Activated B cell treated with CpG ODN at 0.5 μM for 24 hours (primary cell): ENCODE results near the gene IL13RA1. TPM values are rescaled to one million over a fixed set of nuclear protein-coding genes. Genes with fewer than 3 reads are reported as not detected.
"Not testable (repeated sequence)": the region's sequence is repeated elsewhere in the genome, so short reads cannot be mapped to it uniquely, and the experiment has no call there.

ENCODE experiments used
- ATAC-seq: fragments of 200-7000 bp; cut with Tn5 transposase; one replicate; pipeline ENCODE4 v1.10.0; 2021; ENCODE audit warnings: low read depth, mild to moderate bottlenecking, moderate library complexity
- CTCF ChIA-PET: fragments of 350-600 bp; sonication (Branson Sonifier 250); formaldehyde crosslinking; loops from one replicate; lab custom pipeline; 2021; ENCODE audit warnings: antibody characterized with exemption; lab: Charles Lee
- POLR2A ChIA-PET: fragments of 350-600 bp; sonication (Branson Sonifier 250); formaldehyde crosslinking; loops from one replicate; lab custom pipeline; 2021; ENCODE audit warnings: antibody characterized with exemption; lab: Charles Lee
- DNase-seq: peaks from one replicate; pipeline ENCODE4 v3.0.0; 2022
- H3K27ac Mint-ChIP-seq: one replicate; pipeline ENCODE4 v1.8.0; 2020; ENCODE audit warnings: mixed read lengths
- H3K27me3 Mint-ChIP-seq: one replicate; pipeline ENCODE4 v1.8.0; 2021; ENCODE audit warnings: mixed read lengths
- H3K36me3 Mint-ChIP-seq: one replicate; pipeline ENCODE4 v1.8.0; 2021; ENCODE audit warnings: low read depth, mixed read lengths
- H3K4me1 Mint-ChIP-seq: one replicate; pipeline ENCODE4 v1.8.0; 2021; ENCODE audit warnings: mixed read lengths
- H3K4me3 Mint-ChIP-seq: one replicate; pipeline ENCODE4 v1.8.0; 2020; ENCODE audit warnings: mild to moderate bottlenecking, mixed read lengths
- H3K9me3 Mint-ChIP-seq: one replicate; pipeline ENCODE4 v1.8.0; 2020; ENCODE audit warnings: mixed read lengths
- intact Hi-C: fragments of 100-400 bp; cut with micrococcal nuclease; formaldehyde crosslinking; loops from one replicate; pipeline ENCODE4 v1.15.1; 2024
- total RNA-seq: library from RNA; stranded (reverse); gene quantifications from 2 replicates; pipeline ENCODE4 v1.2.3, GENCODE V29; 2022
- TF ChIP-seq, protein P1 (sequence below): fragments of 200-600 bp; IDR thresholded peaks from one replicate; pipeline ENCODE4 v1.8.0; 2022; ENCODE audit warnings: antibody characterized with exemption, mild to moderate bottlenecking

IL13RA1 gene
- total RNA-seq, 1 donor from 2014 or later, result 15.0 TPM

DNA sequence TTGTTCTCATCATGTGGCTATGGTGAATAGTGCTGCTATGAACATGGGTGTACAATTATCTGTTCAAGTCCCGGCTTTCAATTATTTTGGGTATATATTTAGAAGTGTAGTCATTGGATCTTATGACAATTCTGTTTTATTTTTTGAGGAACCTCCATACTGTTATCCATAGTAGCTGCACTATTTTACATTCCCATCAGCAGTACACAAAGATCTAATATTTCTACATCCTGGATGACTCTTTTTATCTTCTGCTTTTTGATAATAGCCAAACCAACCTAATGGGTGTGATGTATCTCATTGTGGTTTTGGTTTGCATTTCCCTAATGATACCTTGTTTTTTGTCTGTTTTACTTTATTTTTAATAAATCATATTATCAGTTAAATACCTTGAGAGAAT is 12.9 kb upstream of the IL13RA1 start:
- Mint-ChIP-seq H3K27ac (no peak overlapping the region), H3K36me3 (no peaks in the 10 kb centered on the region), H3K27me3 (no peaks in the 10 kb centered on the region), H3K9me3 (no peaks in the 10 kb centered on the region), H3K4me3 (no peak overlapping the region), H3K4me1 (peaks cover 41% of the 10 kb centered on the region)
- ATAC-seq, result no peak
- CTCF ChIA-PET, result no interaction called here
- POLR2A ChIA-PET, result interaction anchor here (0.6 kb wide), 1 partner anchor 37 kb away, joined by 6 read pairs; no protein-coding TSS in a partner anchor
- intact Hi-C loops, result no loop called here
- no peak for DNase-seq
- TF ChIP-seq, protein P1, sequence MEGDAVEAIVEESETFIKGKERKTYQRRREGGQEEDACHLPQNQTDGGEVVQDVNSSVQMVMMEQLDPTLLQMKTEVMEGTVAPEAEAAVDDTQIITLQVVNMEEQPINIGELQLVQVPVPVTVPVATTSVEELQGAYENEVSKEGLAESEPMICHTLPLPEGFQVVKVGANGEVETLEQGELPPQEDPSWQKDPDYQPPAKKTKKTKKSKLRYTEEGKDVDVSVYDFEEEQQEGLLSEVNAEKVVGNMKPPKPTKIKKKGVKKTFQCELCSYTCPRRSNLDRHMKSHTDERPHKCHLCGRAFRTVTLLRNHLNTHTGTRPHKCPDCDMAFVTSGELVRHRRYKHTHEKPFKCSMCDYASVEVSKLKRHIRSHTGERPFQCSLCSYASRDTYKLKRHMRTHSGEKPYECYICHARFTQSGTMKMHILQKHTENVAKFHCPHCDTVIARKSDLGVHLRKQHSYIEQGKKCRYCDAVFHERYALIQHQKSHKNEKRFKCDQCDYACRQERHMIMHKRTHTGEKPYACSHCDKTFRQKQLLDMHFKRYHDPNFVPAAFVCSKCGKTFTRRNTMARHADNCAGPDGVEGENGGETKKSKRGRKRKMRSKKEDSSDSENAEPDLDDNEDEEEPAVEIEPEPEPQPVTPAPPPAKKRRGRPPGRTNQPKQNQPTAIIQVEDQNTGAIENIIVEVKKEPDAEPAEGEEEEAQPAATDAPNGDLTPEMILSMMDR, result no peak

- H3K27me3 Mint-ChIP-seq, H3K9me3 Mint-ChIP-seq, DNase-seq, intact Hi-C loops, CTCF ChIA-PET, POLR2A ChIA-PET, ATAC-seq, H3K36me3 Mint-ChIP-seq: not testable (repeated sequence)
- Mint-ChIP-seq H3K27ac (peak overlapping the region; percentile 35), H3K4me1 (peaks cover 50% of the 10 kb centered on the region), H3K4me3 (peak overlapping the region; percentile 28)
Measured at GRCh38 chrX:118715917-118716316, 11.5 kb upstream of the IL13RA1 start.

- POLR2A ChIA-PET, DNase-seq, H3K36me3 Mint-ChIP-seq, intact Hi-C loops, H3K27me3 Mint-ChIP-seq, H3K27ac Mint-ChIP-seq, H3K9me3 Mint-ChIP-seq, ATAC-seq, H3K4me3 Mint-ChIP-seq, CTCF ChIA-PET: not testable (repeated sequence)
- peaks cover 55% of the 10 kb centered on the region for H3K4me1 Mint-ChIP-seq
Measured at GRCh38 chrX:118716833-118717232, 10.6 kb upstream of the IL13RA1 start.

DNA sequence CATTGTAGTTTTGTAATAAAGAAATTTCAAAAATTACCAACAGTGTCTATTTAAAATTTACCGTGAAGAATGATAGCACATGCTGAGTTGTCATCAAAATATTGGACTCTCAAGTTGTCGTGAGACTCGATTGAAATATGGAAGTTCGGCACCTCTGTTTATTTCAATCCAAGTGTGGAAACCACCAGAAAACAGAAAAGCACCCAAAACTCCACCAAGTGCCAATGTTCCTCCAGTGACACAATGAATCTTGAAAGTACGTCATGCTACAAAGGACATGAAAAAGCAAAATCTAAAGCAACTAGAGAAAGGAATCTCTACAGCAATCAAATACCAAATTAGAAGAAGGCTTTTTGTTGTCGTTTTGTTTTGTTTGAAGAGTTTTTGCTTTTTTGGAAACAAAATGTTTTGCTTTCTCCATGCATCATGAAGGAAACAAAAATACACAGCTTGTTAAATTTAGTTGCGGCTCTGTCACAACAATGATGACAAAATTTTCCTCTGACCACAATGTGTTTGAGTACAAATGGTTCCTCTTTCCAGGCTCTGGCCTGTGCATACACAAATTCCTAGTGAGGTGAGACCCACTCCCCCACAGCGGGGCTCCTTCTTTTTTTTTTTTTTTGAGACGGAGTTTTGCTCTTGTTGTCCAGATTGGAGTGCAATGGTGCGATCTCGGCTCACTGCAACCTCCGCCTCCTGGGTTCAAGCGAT is 9.6 kb upstream of the IL13RA1 start:
- H3K27me3 Mint-ChIP-seq, result no peaks in the 10 kb centered on the region
- no peaks in the 10 kb centered on the region for H3K9me3 Mint-ChIP-seq
- peak overlapping the region; percentile 85 for H3K27ac Mint-ChIP-seq
- DNase-seq, result no peak
- peaks cover 59% of the 10 kb centered on the region for H3K4me1 Mint-ChIP-seq
- no peaks in the 10 kb centered on the region for H3K36me3 Mint-ChIP-seq
- ChIA-PET POLR2A (interaction anchor here (0.7 kb wide), 1 partner anchor 370 kb away, joined by 3 read pairs; no protein-coding TSS in a partner anchor), CTCF (no interaction called here)
- TF ChIP-seq, protein P1, result no peak
- H3K4me3 Mint-ChIP-seq, result no peak overlapping the region
- ATAC-seq, result peak; percentile 69
- intact Hi-C loops, result loop anchor here (1.0 kb wide), 1 partner anchor 10 kb away; no protein-coding TSS in a partner anchor

DNA sequence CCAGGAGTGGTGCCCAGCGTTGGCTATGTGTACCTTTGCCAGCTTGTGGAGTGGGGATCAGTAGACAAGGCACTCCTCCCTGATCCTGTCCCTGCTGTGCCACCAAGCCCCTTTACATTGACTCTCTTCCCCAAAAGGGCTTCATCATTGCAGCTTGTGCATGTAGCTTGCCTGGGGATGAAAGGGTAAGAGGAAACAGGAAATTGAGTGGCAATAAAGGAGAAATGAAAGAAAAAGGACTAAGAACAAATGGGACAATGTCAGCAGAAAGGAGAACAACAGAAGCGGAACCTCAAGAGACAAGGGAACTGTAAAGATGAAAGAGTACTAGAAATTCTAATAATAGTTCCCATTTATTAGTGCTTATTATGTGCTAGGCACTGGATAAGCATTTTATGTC is 8.7 kb upstream of the IL13RA1 start:
- TF ChIP-seq, protein P1, result no peak
- Mint-ChIP-seq H3K4me1 (peaks cover 68% of the 10 kb centered on the region), H3K9me3 (no peaks in the 10 kb centered on the region), H3K4me3 (peak overlapping the region; percentile 26), H3K27me3 (no peaks in the 10 kb centered on the region), H3K27ac (peak overlapping the region; percentile 85), H3K36me3 (no peaks in the 10 kb centered on the region)
- POLR2A ChIA-PET, result no interaction called here
- no peak for DNase-seq
- CTCF ChIA-PET, result no interaction called here
- peak; percentile 31 for ATAC-seq
- intact Hi-C loops, result loop anchor here (1.0 kb wide), 1 partner anchor 10 kb away; no protein-coding TSS in a partner anchor

GRCh38 chrX:118720058-118720707 is 7.2 kb upstream of the IL13RA1 start:
- CTCF ChIA-PET, result no interaction called here
- peak overlapping the region; percentile 11 for H3K27ac Mint-ChIP-seq
- DNase-seq, result no peak
- TF ChIP-seq, protein P1, result no peak
- H3K27me3 Mint-ChIP-seq, result no peaks in the 10 kb centered on the region
- H3K4me3 Mint-ChIP-seq, result no peak overlapping the region
- H3K4me1 Mint-ChIP-seq, result peaks cover 74% of the 10 kb centered on the region
- intact Hi-C loops, result no loop called here
- no peak for ATAC-seq
- no peaks in the 10 kb centered on the region for H3K36me3 Mint-ChIP-seq
- no peaks in the 10 kb centered on the region for H3K9me3 Mint-ChIP-seq
- POLR2A ChIA-PET, result no interaction called here
